AG04450 (cell line): ENCODE measurements around the gene WIPI1. TPM values are rescaled to one million over a fixed set of nuclear protein-coding genes. Genes with fewer than 3 reads are reported as not detected.
"Not testable (repeated sequence)": the region's sequence is repeated elsewhere in the genome, so short reads cannot be mapped to it uniquely, and the experiment has no call there.

Experiments
- CTCF ChIA-PET: fragments of 300-600, 350-600 bp; formaldehyde crosslinking; extraction: SDS; loops from one replicate; lab custom pipeline; 2022; ENCODE audit warnings: antibody characterized with exemption, inconsistent platforms; lab: Charles Lee
- POLR2A ChIA-PET: fragments of 350-600 bp; formaldehyde crosslinking; extraction: SDS; loops from one replicate; lab custom pipeline; 2021; ENCODE audit warnings: antibody characterized with exemption, inconsistent platforms; lab: Yijun Ruan, JAX
- DNase-seq: peaks from one replicate; pipeline ENCODE4 v3.0.0-alpha.2; 2011; ENCODE audit warnings: low read depth, low spot score
- H3K27ac ChIP-seq: one replicate; pipeline ENCODE4 v1.5.1; 2012; ENCODE audit warnings: low read depth, low read length, control low read depth
- H3K27me3 ChIP-seq: one replicate; pipeline ENCODE4 v1.6.0; 2012; ENCODE audit warnings: low read length; ENCODE audit not compliant: control insufficient read depth, insufficient read depth
- H3K4me3 ChIP-seq: 2 replicates; pipeline ENCODE4 v1.5.1; 2011; ENCODE audit warnings: mild to moderate bottlenecking, low read depth, low read length, control low read depth
- H3K9me3 ChIP-seq: 2 replicates; pipeline ENCODE4 v1.5.1; 2012; ENCODE audit warnings: low read length; ENCODE audit not compliant: control insufficient read depth, insufficient read depth
- CTCF ChIP-seq: IDR thresholded peaks from 2 replicates; pipeline ENCODE4 v1.5.1; 2011; ENCODE audit warnings: low read depth, low read length, control low read depth, inconsistent platforms
- polyA plus RNA-seq: library from polyadenylated mRNA; depleted of rRNA; stranded (reverse); fragments of >200 nt; gene quantifications from 2 replicates; pipeline ENCODE4 v1.2.3, GENCODE V29; 2011

The WIPI1 gene
- polyA plus RNA-seq, 1 experiment = 125 TPM

GRCh38 chr17:68498479-68499326, 41.4 kb upstream of the WIPI1 start:
- Histone ChIP-seq H3K9me3 (no peaks in the 10 kb centered on the region), H3K27me3 (peaks cover 2% of the 10 kb centered on the region), H3K27ac (no peak overlapping the region), H3K4me3 (no peak overlapping the region)
- no peak for DNase-seq
- CTCF ChIA-PET = interaction anchor here (0.6 kb wide), 1 partner anchor 61 kb away, joined by 6 read pairs; no protein-coding TSS in a partner anchor
- TF ChIP-seq CTCF = no peak
- POLR2A ChIA-PET = interaction anchor here (0.7 kb wide), 1 partner anchor 40 kb away, joined by 3 read pairs; no protein-coding TSS in a partner anchor

DNA sequence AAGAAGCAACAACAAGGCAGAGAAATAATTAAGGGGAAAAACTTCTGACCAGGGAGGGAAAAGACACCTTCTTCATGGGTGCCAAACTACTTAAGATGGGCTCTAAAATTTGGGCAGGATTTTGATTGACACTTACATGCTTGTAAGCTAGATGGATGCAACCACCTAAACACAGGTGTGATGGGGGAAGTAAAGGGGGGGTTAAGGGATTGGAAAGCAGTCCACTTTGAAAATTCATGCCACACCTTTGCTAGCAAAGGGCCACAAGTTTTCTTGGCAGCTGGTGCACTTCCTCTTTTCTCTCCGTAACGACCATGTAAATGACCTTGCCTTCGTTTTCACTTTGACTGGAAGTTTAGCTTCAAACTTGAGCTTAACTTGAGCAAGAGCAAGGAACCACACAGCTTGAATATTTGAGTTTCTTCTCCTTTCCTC, 40.6 kb upstream of the WIPI1 start:
- no peaks in the 10 kb centered on the region for H3K9me3 ChIP-seq
- CTCF ChIA-PET = no interaction called here

DNA sequence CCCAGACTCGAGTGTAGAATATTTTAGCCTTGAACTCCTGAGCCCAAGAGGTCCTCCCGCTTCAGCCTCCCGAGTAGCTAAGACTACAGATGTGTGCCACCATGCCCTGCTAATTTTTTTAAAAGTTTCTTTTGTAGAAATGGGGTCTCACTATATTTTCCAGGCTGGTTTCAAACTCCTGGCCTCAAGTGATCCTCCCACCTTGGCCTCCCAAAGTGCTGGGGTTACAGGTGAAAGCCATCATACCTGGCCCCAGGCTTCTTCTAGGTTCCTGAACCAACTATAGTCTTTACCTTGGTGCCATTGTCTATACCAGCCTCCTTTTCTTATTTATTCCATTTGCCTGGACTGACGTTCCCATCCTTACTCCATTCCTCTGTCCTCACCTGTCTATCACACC, 37.8 kb upstream of the WIPI1 start:
- no peaks in the 10 kb centered on the region for H3K9me3 ChIP-seq
- H3K27me3 ChIP-seq = no peaks in the 10 kb centered on the region
- no peak for TF ChIP-seq CTCF
- ChIA-PET CTCF (no interaction called here), POLR2A (no interaction called here)
- H3K4me3 ChIP-seq = no peak overlapping the region
- no peak overlapping the region for H3K27ac ChIP-seq
- no peak for DNase-seq

More for the DNA sequence above, 40.6 kb upstream of the WIPI1 start:
- peaks cover 2% of the 10 kb centered on the region for H3K27me3 ChIP-seq
- DNase-seq = no peak
- H3K27ac ChIP-seq = no peak overlapping the region
- POLR2A ChIA-PET = no interaction called here
- no peak for TF ChIP-seq CTCF
- no peak overlapping the region for H3K4me3 ChIP-seq

- H3K27ac ChIP-seq, POLR2A ChIA-PET, H3K27me3 ChIP-seq, H3K4me3 ChIP-seq, DNase-seq, H3K9me3 ChIP-seq: not testable (repeated sequence)
- CTCF ChIA-PET = interaction anchor here (0.7 to 1.1 kb wide), 4 partner anchors 9 to 1588 kb away, joined by 3 to 5 read pairs (median 4); no protein-coding TSS in a partner anchor
These were observed 35.2 kb upstream of the WIPI1 start for GRCh38 chr17:68492394-68493054.

- no peak for DNase-seq
- no peak overlapping the region for H3K27ac ChIP-seq
- ChIA-PET POLR2A (interaction anchor here (1.1 kb wide), 1 partner anchor 21 kb away, joined by 3 read pairs; the partner anchor contains the start of gene PRKAR1A), CTCF (no interaction called here)
- no peak for TF ChIP-seq CTCF
- no peak overlapping the region for H3K4me3 ChIP-seq
- peaks cover 3% of the 10 kb centered on the region for H3K27me3 ChIP-seq
- no peaks in the 10 kb centered on the region for H3K9me3 ChIP-seq
These were observed 34.3 kb upstream of the WIPI1 start for GRCh38 chr17:68491381-68492231.
